ENCODE measurements around the gene COL25A1. TPM values are rescaled to one million over a fixed set of nuclear protein-coding genes. Genes with fewer than 3 reads are reported as not detected.

The COL25A1 gene
- total RNA-seq, 1 experiment from 2014 or later: 4.2 TPM

DNA sequence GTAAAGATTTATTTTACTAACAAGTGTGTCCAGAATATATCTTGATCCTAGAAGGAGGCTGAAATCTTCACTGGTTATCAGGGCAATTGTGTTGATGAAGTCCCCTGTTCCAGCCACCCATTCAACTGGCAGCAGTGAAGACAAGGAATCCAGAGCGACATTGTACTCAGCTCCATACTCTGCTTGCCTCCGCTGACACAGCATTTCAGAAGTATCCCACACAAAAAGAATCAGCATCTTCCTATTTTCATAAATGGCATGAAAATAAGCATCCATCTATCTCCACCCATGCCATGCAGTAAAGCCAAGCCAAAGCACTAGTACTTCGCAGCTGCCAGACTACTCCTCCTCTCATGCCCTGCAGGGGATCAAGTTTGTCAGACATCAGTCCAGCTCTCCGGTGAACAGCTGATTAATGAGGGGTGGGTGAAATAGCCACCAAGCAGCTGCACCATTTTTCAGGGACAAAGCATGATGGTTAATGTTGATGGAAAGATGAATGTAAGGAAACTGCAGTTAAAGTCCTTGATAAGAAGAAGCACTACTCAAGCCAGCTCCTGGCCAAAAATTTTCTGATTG lies 54.0 kb downstream of the COL25A1 start:
- Histone ChIP-seq H2BK5ac (ENCODE audit: insufficient read length, low read length) (no peak overlapping the region), H3T11ph (ENCODE audit: low read length) (no peak overlapping the region), H2BK15ac (ENCODE audit: low read depth, low read length) (no peak overlapping the region), H3K56ac (ENCODE audit: insufficient read length, low read depth, low read length) (no peak overlapping the region), H3K4me2 (ENCODE audit: insufficient read depth, insufficient read length, low read length) (no peak overlapping the region), H4K91ac (ENCODE audit: insufficient read length, low read depth, low read length) (no peak overlapping the region), H2BK20ac (ENCODE audit: low read depth, low read length, poor library complexity, severe bottlenecking) (no peak overlapping the region), H3K18ac (ENCODE audit: insufficient read length, low read depth, low read length) (no peak overlapping the region), H4K8ac (replicated peaks; ENCODE audit: insufficient read length, low read depth, low read length) (no peak overlapping the region), H2AFZ (ENCODE audit: low read length) (no peak overlapping the region), H3K23ac (ENCODE audit: insufficient read length, low read depth, low read length) (no peak overlapping the region), H3K79me1 (ENCODE audit: insufficient read depth, low read depth, low read length, poor library complexity, severe bottlenecking) (no peaks in the 10 kb centered on the region), H2BK120ac (ENCODE audit: low read depth, low read length, poor library complexity, severe bottlenecking) (no peak overlapping the region), H2AK5ac (ENCODE audit: insufficient read length, low read length) (no peak overlapping the region), H3K79me2 (ENCODE audit: insufficient read depth, low read length) (no peaks in the 10 kb centered on the region), H3K27me3 (ENCODE audit: insufficient read depth, low read length) (no peaks in the 10 kb centered on the region), H3K27ac (ENCODE audit: insufficient read length, low read depth, low read length) (no peak overlapping the region), H3K4me1 (ENCODE audit: insufficient read depth, low read length) (no peaks in the 10 kb centered on the region), H3K23me2 (ENCODE audit: insufficient read length, low read depth, low read length, poor library complexity, severe bottlenecking) (no peaks in the 10 kb centered on the region), H3K14ac (ENCODE audit: insufficient read depth, low read length) (no peak overlapping the region), H4K20me1 (ENCODE audit: control insufficient read depth, insufficient read depth, insufficient read length) (no peaks in the 10 kb centered on the region), H4K5ac (ENCODE audit: insufficient read length, low read depth, low read length) (no peak overlapping the region), H3K9ac (ENCODE audit: extremely low read depth, insufficient read length, low read length) (no peak overlapping the region), H3K4ac (ENCODE audit: low read depth, low read length) (no peak overlapping the region), H2BK12ac (ENCODE audit: insufficient read length, low read depth, low read length) (no peak overlapping the region), H3K9me3 (ENCODE audit: control insufficient read depth, low read depth, low read length) (no peaks in the 10 kb centered on the region)
- H3K9me3 Mint-ChIP-seq: no peaks in the 10 kb centered on the region
- H3K36me3 Mint-ChIP-seq (ENCODE audit: insufficient read depth in 1 of 3, low read depth in 3 of 3): no peaks in the 10 kb centered on the region
- peaks cover 4% of the 10 kb centered on the region in 2 experiments; a peak in 2 of 4 replicates for H3K4me1 Mint-ChIP-seq
- no peaks in the 10 kb centered on the region for H3K27me3 Mint-ChIP-seq (ENCODE audit: low read depth)
- TF ChIP-seq, protein P1, sequence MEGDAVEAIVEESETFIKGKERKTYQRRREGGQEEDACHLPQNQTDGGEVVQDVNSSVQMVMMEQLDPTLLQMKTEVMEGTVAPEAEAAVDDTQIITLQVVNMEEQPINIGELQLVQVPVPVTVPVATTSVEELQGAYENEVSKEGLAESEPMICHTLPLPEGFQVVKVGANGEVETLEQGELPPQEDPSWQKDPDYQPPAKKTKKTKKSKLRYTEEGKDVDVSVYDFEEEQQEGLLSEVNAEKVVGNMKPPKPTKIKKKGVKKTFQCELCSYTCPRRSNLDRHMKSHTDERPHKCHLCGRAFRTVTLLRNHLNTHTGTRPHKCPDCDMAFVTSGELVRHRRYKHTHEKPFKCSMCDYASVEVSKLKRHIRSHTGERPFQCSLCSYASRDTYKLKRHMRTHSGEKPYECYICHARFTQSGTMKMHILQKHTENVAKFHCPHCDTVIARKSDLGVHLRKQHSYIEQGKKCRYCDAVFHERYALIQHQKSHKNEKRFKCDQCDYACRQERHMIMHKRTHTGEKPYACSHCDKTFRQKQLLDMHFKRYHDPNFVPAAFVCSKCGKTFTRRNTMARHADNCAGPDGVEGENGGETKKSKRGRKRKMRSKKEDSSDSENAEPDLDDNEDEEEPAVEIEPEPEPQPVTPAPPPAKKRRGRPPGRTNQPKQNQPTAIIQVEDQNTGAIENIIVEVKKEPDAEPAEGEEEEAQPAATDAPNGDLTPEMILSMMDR (conservative IDR thresholded peaks at IDR 0.05): no peak
- H3K4me3 Mint-ChIP-seq: no peak overlapping the region
- peak overlapping the region in 1 of 3 experiments; percentile 24; a peak in 1 of 7 replicates for H3K27ac Mint-ChIP-seq
- no peak for DNase-seq
- no CpG with 5 or more reads among the region's 4 CpGs for whole genome bisulfite sequencing (ENCODE audit: extremely low coverage, insufficient read length, low lambda C conversion rate)
